Activated naive CD4-positive, alpha-beta T cell treated with anti-CD3 and anti-CD28 coated beads, Interleukin-2, amount 50 U/mL, for 24 hours (primary cell): ENCODE data around the gene RGSL1.

ENCODE experiments used
- H3K27ac Mint-ChIP-seq: one replicate; pipeline ENCODE4 v1.8.0; 2021; ENCODE audit warnings: mild to moderate bottlenecking, mixed read lengths
- H3K27me3 Mint-ChIP-seq: one replicate; pipeline ENCODE4 v1.8.0; 2021; ENCODE audit warnings: mixed read lengths
- H3K36me3 Mint-ChIP-seq: one replicate; pipeline ENCODE4 v1.8.0; 2021; ENCODE audit warnings: mixed read lengths
- H3K4me1 Mint-ChIP-seq: one replicate; pipeline ENCODE4 v1.8.0; 2021; ENCODE audit warnings: mixed read lengths
- H3K4me3 Mint-ChIP-seq: one replicate; pipeline ENCODE4 v1.8.0; 2021; ENCODE audit warnings: mild to moderate bottlenecking, mixed read lengths
- H3K9me3 Mint-ChIP-seq: one replicate; pipeline ENCODE4 v1.8.0; 2021; ENCODE audit warnings: mixed read lengths

The RGSL1 gene

GRCh38 chr1:182604175-182605164, 154.5 kb downstream of the RGSL1 start, which contains the start of gene RGS16:
RGS16 (minus strand) TSS chr1:182604389; CDS start chr1:182604259, 130 bp downstream.
- Mint-ChIP-seq H3K4me1 (peaks cover 14% of the 10 kb centered on the region), H3K9me3 (no peaks in the 10 kb centered on the region), H3K27ac (peak within 1 kb of the TSS; percentile 56), H3K27me3 (peaks cover 5% of the 10 kb centered on the region), H3K4me3 (no peak within 1 kb of the TSS), H3K36me3 (peaks cover 6% of the 10 kb centered on the region)

GRCh38 chr1:182607566-182607965, 157.6 kb downstream of the RGSL1 start:
- Mint-ChIP-seq H3K27me3 (peaks cover 12% of the 10 kb centered on the region), H3K9me3 (no peaks in the 10 kb centered on the region), H3K36me3 (peaks cover 4% of the 10 kb centered on the region), H3K27ac (no peak overlapping the region), H3K4me1 (peaks cover 11% of the 10 kb centered on the region), H3K4me3 (no peak overlapping the region)

GRCh38 chr1:182608236-182608635, 158.3 kb downstream of the RGSL1 start:
- H3K4me1 Mint-ChIP-seq = peaks cover 11% of the 10 kb centered on the region
- peaks cover 2% of the 10 kb centered on the region for H3K36me3 Mint-ChIP-seq
- H3K27me3 Mint-ChIP-seq = peaks cover 14% of the 10 kb centered on the region
- peak overlapping the region; percentile 56 for H3K27ac Mint-ChIP-seq
- H3K9me3 Mint-ChIP-seq = no peaks in the 10 kb centered on the region
- no peak overlapping the region for H3K4me3 Mint-ChIP-seq

- Mint-ChIP-seq H3K4me3 (no peak overlapping the region), H3K27me3 (peaks cover 20% of the 10 kb centered on the region), H3K4me1 (peaks cover 19% of the 10 kb centered on the region), H3K27ac (no peak overlapping the region), H3K9me3 (no peaks in the 10 kb centered on the region), H3K36me3 (no peaks in the 10 kb centered on the region)
Measured at GRCh38 chr1:182608845-182609610, 159.1 kb downstream of the RGSL1 start.
